HCT116 (cell line): Measurements from ENCODE around the gene FHIT. TPM values are rescaled to one million over a fixed set of nuclear protein-coding genes. Genes with fewer than 3 reads are reported as not detected.

Experiments used
- ATAC-seq: fragments of 200-7000 bp; cut with Tn5 transposase; 2 replicates; pipeline ENCODE4 v1.9.1; 2020; ENCODE audit warnings: mild to moderate bottlenecking, moderate library complexity
- BruUV-seq: library from RNA; stranded (reverse); fragments of 400-500 nt; replicated peaks from 2 replicates; lab custom pipeline; 2021; lab: Mats Ljungman, UMichigan
- CTCF ChIA-PET: fragments of 300-600 bp; sonication (Branson Sonifier 250); formaldehyde crosslinking; loops from one replicate; lab custom pipeline; 2021; ENCODE audit warnings: antibody characterized with exemption; lab: Charles Lee
- POLR2A ChIA-PET: fragments of 300-600, 350-600 bp; sonication (Branson Sonifier 250); formaldehyde crosslinking; loops from one replicate; lab custom pipeline; 2021; ENCODE audit warnings: antibody characterized with exemption; lab: Charles Lee
- RAD21 ChIA-PET, 2 experiments: fragments of 300-600 bp; sonication (Branson Sonifier 250); formaldehyde crosslinking; loops; one replicate each; lab custom pipeline; 2023; ENCODE audit warnings: low total read pairs in 2 of 2; ENCODE audit not compliant: uncharacterized antibody in 2 of 2, unreplicated experiment in 2 of 2, low non-redundant PET in 1 of 2; lab: Charles Lee
- DNase-seq: peaks from one replicate; pipeline ENCODE4 v3.0.0-alpha.2; 2010; ENCODE audit warnings: low read depth, low spot score
- H2AFZ ChIP-seq: fragments of 200-600 bp; shearing (Covaris generic), sonication (generic); 2 replicates; pipeline ENCODE4 v1.6.1; 2017; ENCODE audit warnings: low read depth, mixed run types, mixed read lengths, antibody characterized with exemption, low read length; ENCODE audit not compliant: poor library complexity, severe bottlenecking
- H3K27ac ChIP-seq: 2 replicates; pipeline ENCODE4 v1.5.1; 2012; ENCODE audit warnings: low read depth, low read length
- H3K27me3 ChIP-seq: fragments of 200-600 bp; sonication (generic); 2 replicates; pipeline ENCODE4 v1.6.1; 2016; ENCODE audit warnings: mixed run types, low read length, mixed read lengths; ENCODE audit not compliant: insufficient read depth
- H3K36me3 ChIP-seq, 2 experiments: fragments of 200-500 bp in 1 of 2; fragments of 200-600 bp in 1 of 2; sonication (Bioruptor generic) in 1 of 2; sonication (generic) in 1 of 2; 2 replicates each; pipeline versions ENCODE4 v1.5.1 to v1.6.1; 2014 to 2016; ENCODE audit warnings: low read length in 2 of 2, inconsistent platforms in 1 of 2, mixed read lengths in 1 of 2, mixed run types in 1 of 2; ENCODE audit not compliant: insufficient read depth in 2 of 2, control insufficient read depth in 1 of 2
- H3K4me1 ChIP-seq, 2 experiments: fragments of 200-600 bp in 1 of 2; sonication (generic) in 1 of 2; 2 replicates each; pipeline versions ENCODE4 v1.5.1 to v1.6.1; 2012 to 2017; ENCODE audit warnings: low read length in 2 of 2, inconsistent platforms in 1 of 2, mild to moderate bottlenecking in 1 of 2, mixed read lengths in 1 of 2, mixed run types in 1 of 2, moderate library complexity in 1 of 2; ENCODE audit not compliant: insufficient read depth in 2 of 2, control insufficient read depth in 1 of 2
- H3K4me2 ChIP-seq: fragments of 200-600 bp; sonication (generic); 2 replicates; pipeline ENCODE4 v1.6.1; 2017; ENCODE audit warnings: mixed run types, low read length, mixed read lengths
- H3K4me3 ChIP-seq, 2 experiments: fragments of 200-600 bp in 1 of 2; sonication (generic) in 1 of 2; replicated peaks in 1 of 2; 2 replicates each; pipeline ENCODE4 v1.5.1; 2011 to 2016; ENCODE audit warnings: low read length in 2 of 2, control low read depth in 1 of 2, low read depth in 1 of 2, mild to moderate bottlenecking in 1 of 2, mixed read lengths in 1 of 2, mixed run types in 1 of 2
- H3K79me2 ChIP-seq: fragments of 200-600 bp; sonication (generic); 2 replicates; pipeline ENCODE4 v1.6.1; 2017; ENCODE audit warnings: mild to moderate bottlenecking, mixed run types, low read length, moderate library complexity, mixed read lengths; ENCODE audit not compliant: insufficient read depth
- H3K9ac ChIP-seq: fragments of 200-600 bp; sonication (generic); 2 replicates; pipeline ENCODE4 v1.6.1; 2016; ENCODE audit warnings: low read length, mixed read lengths
- H3K9me2 ChIP-seq: fragments of 200-600 bp; sonication (generic), shearing (Covaris generic); 2 replicates; pipeline ENCODE4 v1.6.1; 2017; ENCODE audit warnings: mixed run types, mild to moderate bottlenecking, moderate library complexity; ENCODE audit not compliant: insufficient read depth
- H3K9me3 ChIP-seq, 2 experiments: fragments of 200-500 bp in 1 of 2; fragments of 200-600 bp in 1 of 2; sonication (Bioruptor generic) in 1 of 2; sonication (generic) in 1 of 2; 2 replicates each; pipeline ENCODE4 v1.6.1; 2014 to 2017; ENCODE audit warnings: low read length in 2 of 2, mixed read lengths in 2 of 2, inconsistent platforms in 1 of 2, low read depth in 1 of 2, mild to moderate bottlenecking in 1 of 2, mixed run types in 1 of 2, moderate library complexity in 1 of 2; ENCODE audit not compliant: control insufficient read depth in 1 of 2, insufficient read depth in 1 of 2
- H4K20me1 ChIP-seq: fragments of 200-600 bp; sonication (generic), shearing (Covaris generic); 2 replicates; pipeline ENCODE4 v1.6.1; 2017; ENCODE audit warnings: mixed run types, mild to moderate bottlenecking, moderate library complexity; ENCODE audit not compliant: insufficient read depth
- CEBPB ChIP-seq: IDR thresholded peaks from 2 replicates; pipeline ENCODE4 v1.6.1; 2012; ENCODE audit warnings: low read depth
- ELF1 ChIP-seq: IDR thresholded peaks from 2 replicates; pipeline ENCODE4 v1.6.1; 2012; ENCODE audit warnings: low read depth, borderline replicate concordance
- EZH2 ChIP-seq: fragments of 200-600 bp; sonication (generic); IDR thresholded peaks from 2 replicates; pipeline ENCODE4 v1.6.1; 2017; ENCODE audit warnings: antibody characterized with exemption, mixed run types
- EZH2phosphoT487 ChIP-seq: fragments of 200-600 bp; IDR thresholded peaks from 2 replicates; pipeline ENCODE4 v1.6.1; 2018; ENCODE audit warnings: antibody characterized with exemption, borderline replicate concordance
- JUND ChIP-seq: IDR thresholded peaks from 2 replicates; pipeline ENCODE4 v1.6.1; 2012
- POLR2A ChIP-seq: IDR thresholded peaks from 2 replicates; pipeline ENCODE4 v1.7.0; 2011; ENCODE audit warnings: borderline replicate concordance; ENCODE audit not compliant: insufficient read depth, insufficient read length; ENCODE audit errors: extremely low read depth
- POLR2AphosphoS5 ChIP-seq: IDR thresholded peaks from 2 replicates; pipeline ENCODE4 v1.6.1; 2011; ENCODE audit warnings: mild to moderate bottlenecking, low read depth, low read length, moderate library complexity
- RAD21 ChIP-seq: IDR thresholded peaks from 2 replicates; pipeline ENCODE4 v1.6.1; 2012; ENCODE audit warnings: low read depth, mild to moderate bottlenecking
- TCF7L2 ChIP-seq: IDR thresholded peaks from 2 replicates; pipeline ENCODE4 v1.7.0; 2011; ENCODE audit warnings: borderline replicate concordance, inconsistent platforms; ENCODE audit not compliant: insufficient read depth, insufficient read length; ENCODE audit errors: extremely low read depth
- YY1 ChIP-seq: IDR thresholded peaks from 2 replicates; pipeline ENCODE4 v1.6.1; 2011; ENCODE audit warnings: low read length, low read depth, moderate library complexity, mild to moderate bottlenecking; ENCODE audit not compliant: insufficient replicate concordance; ENCODE audit errors: extremely low read depth
- ZNF274 ChIP-seq: fragments of 200-500 bp; sonication (Bioruptor generic); IDR thresholded peaks from 2 replicates; pipeline ENCODE4 v1.6.1; 2014; ENCODE audit warnings: mild to moderate bottlenecking, low read depth, low read length, inconsistent platforms
- intact Hi-C: fragments of 100-400 bp; cut with micrococcal nuclease; formaldehyde crosslinking; loops from 2 replicates; pipeline ENCODE4 v1.10.0; 2022
- total RNA-seq: library from RNA; stranded (reverse); gene quantifications from one replicate; pipeline ENCODE4 v1.2.1, GENCODE V29; 2021; ENCODE audit not compliant: unreplicated experiment
- TF ChIP-seq, protein P1 (sequence below), 3 experiments: fragments of 200-600 bp in 1 of 3; sonication (generic) in 1 of 3; IDR thresholded peaks in 2 of 3; conservative IDR thresholded peaks in 1 of 3; 2 replicates each; pipeline ENCODE4 v1.5.1; 2012 to 2017; ENCODE audit warnings: low read depth in 2 of 3, low read length in 2 of 3, antibody characterized with exemption in 1 of 3, borderline replicate concordance in 1 of 3, control low read depth in 1 of 3, mild to moderate bottlenecking in 1 of 3, mixed read lengths in 1 of 3, mixed run types in 1 of 3, moderate library complexity in 1 of 3; ENCODE audit not compliant: insufficient read depth in 1 of 3
- TF ChIP-seq, protein P2 (sequence below): IDR thresholded peaks from 2 replicates; pipeline ENCODE4 v1.6.1; 2012

The FHIT gene
- total RNA-seq, 1 experiment from 2014 or later: 20.1 TPM

DNA sequence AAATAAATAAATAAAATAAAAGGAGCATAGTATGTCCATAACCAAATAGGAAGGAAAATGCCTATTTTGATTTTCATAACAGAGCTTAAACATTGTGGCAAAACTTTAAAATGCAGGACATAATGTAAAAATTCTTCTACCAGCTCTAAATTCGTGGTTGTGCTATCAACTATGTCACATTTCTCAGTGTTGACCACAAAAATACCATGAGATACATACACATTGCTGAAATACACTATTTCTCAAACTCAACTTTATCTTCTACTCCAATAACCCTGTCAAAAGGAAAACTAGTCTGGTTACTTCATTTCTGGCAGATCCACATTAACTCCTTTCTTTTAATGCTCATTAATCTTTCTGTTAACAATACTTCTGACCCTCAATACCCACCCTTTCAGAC, 523.2 kb downstream of the FHIT start:
- no peaks in the 10 kb centered on the region for H3K27me3 ChIP-seq
- no peak for DNase-seq
- ChIA-PET RAD21 (no interaction called here), CTCF (no interaction called here), POLR2A (no interaction called here)
- H4K20me1 ChIP-seq: no peaks in the 10 kb centered on the region
- no peaks in the 10 kb centered on the region for H3K4me1 ChIP-seq
- H3K9me3 ChIP-seq: no peaks in the 10 kb centered on the region
- H3K79me2 ChIP-seq: no peaks in the 10 kb centered on the region
- no peak for ATAC-seq
- H3K9ac ChIP-seq: no peak overlapping the region
- intact Hi-C loops: no loop called here
- no peak overlapping the region for H3K27ac ChIP-seq
- H2AFZ ChIP-seq: no peak overlapping the region
- no peak overlapping the region for H3K4me3 ChIP-seq
- H3K4me2 ChIP-seq: no peak overlapping the region
- no TSS peak for BruUV-seq
- H3K36me3 ChIP-seq: no peaks in the 10 kb centered on the region
- H3K9me2 ChIP-seq: no peaks in the 10 kb centered on the region
- TF ChIP-seq, protein P1, sequence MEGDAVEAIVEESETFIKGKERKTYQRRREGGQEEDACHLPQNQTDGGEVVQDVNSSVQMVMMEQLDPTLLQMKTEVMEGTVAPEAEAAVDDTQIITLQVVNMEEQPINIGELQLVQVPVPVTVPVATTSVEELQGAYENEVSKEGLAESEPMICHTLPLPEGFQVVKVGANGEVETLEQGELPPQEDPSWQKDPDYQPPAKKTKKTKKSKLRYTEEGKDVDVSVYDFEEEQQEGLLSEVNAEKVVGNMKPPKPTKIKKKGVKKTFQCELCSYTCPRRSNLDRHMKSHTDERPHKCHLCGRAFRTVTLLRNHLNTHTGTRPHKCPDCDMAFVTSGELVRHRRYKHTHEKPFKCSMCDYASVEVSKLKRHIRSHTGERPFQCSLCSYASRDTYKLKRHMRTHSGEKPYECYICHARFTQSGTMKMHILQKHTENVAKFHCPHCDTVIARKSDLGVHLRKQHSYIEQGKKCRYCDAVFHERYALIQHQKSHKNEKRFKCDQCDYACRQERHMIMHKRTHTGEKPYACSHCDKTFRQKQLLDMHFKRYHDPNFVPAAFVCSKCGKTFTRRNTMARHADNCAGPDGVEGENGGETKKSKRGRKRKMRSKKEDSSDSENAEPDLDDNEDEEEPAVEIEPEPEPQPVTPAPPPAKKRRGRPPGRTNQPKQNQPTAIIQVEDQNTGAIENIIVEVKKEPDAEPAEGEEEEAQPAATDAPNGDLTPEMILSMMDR (IDR thresholded peaks at IDR 0.05 in 2 of 3, conservative IDR thresholded peaks at IDR 0.05 in 1 of 3; ENCODE audit: borderline replicate concordance in 1 of 3, insufficient read depth in 1 of 3, low read depth in 2 of 3, low read length in 2 of 3): no peak
- TF ChIP-seq JUND (no peak), POLR2AphosphoS5 (no peak), EZH2 (no peak), TCF7L2 (no peak), YY1 (no peak), RAD21 (no peak), POLR2A (no peak), CEBPB (no peak), ELF1 (no peak), EZH2phosphoT487 (no peak), ZNF274 (no peak)
- TF ChIP-seq, protein P2, sequence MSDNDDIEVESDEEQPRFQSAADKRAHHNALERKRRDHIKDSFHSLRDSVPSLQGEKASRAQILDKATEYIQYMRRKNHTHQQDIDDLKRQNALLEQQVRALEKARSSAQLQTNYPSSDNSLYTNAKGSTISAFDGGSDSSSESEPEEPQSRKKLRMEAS: no peak
